AML-193 (cell line): ENCODE data around the gene DNAI4.
"Not testable (repeated sequence)": the region's sequence is repeated elsewhere in the genome, so short reads cannot be mapped to it uniquely, and the experiment has no call there.

ENCODE experiments used
- DNase-seq, 2 experiments: peaks; one replicate each; lab custom pipeline; 2025; lab: John Stamatoyannopoulos, UW

DNAI4 gene

GRCh38 chr1:66929146-66929688 lies 4.6 kb upstream of the DNAI4 start:
- DNase-seq, result peak in 1 of 2 experiments; percentile 11

- no peak for DNase-seq
Observed at GRCh38 chr1:66927528-66927927, 2.9 kb upstream of the DNAI4 start.

- DNase-seq, result no peak
Observed at GRCh38 chr1:66925944-66926343, 1.3 kb upstream of the DNAI4 start.

GRCh38 chr1:66925558-66925910 lies 878 bp upstream of the DNAI4 start:
- DNase-seq, result no peak

- no peak for DNase-seq
Observed at GRCh38 chr1:66920543-66920942, 4.1 kb downstream of the DNAI4 start.

GRCh38 chr1:66919828-66920227 lies 4.8 kb downstream of the DNAI4 start:
- no peak for DNase-seq

GRCh38 chr1:66919063-66919462 lies 5.6 kb downstream of the DNAI4 start:
- no peak for DNase-seq

- no peak for DNase-seq
Observed at GRCh38 chr1:66917476-66917875, 7.2 kb downstream of the DNAI4 start.

GRCh38 chr1:66916320-66916719 lies 8.3 kb downstream of the DNAI4 start:
- DNase-seq, result no peak

- DNase-seq, result not testable (repeated sequence)
Observed at GRCh38 chr1:66915203-66915602, 9.5 kb downstream of the DNAI4 start.

GRCh38 chr1:66893712-66894111 lies 30.9 kb downstream of the DNAI4 start:
- DNase-seq, result no peak

- DNase-seq, result no peak
Observed at GRCh38 chr1:66890621-66891020, 34.0 kb downstream of the DNAI4 start.

GRCh38 chr1:66889030-66889429 lies 35.6 kb downstream of the DNAI4 start:
- DNase-seq, result no peak

- no peak for DNase-seq
Observed at GRCh38 chr1:66876664-66877063, 48.0 kb downstream of the DNAI4 start.

- DNase-seq, result no peak
Observed at GRCh38 chr1:66873111-66873510, 51.5 kb downstream of the DNAI4 start.

- DNase-seq, result not testable (repeated sequence)
Observed at GRCh38 chr1:66872024-66872423, 52.6 kb downstream of the DNAI4 start.

- no peak for DNase-seq
Observed at GRCh38 chr1:66867501-66867900, 57.2 kb downstream of the DNAI4 start.

GRCh38 chr1:66860529-66860928 lies 64.1 kb downstream of the DNAI4 start:
- no peak for DNase-seq

GRCh38 chr1:66853379-66853778 lies 71.3 kb downstream of the DNAI4 start:
- no peak for DNase-seq

- DNase-seq, result no peak
Observed at GRCh38 chr1:66852870-66853269, 71.8 kb downstream of the DNAI4 start.

- DNase-seq, result no peak
Observed at GRCh38 chr1:66850989-66851388, 73.7 kb downstream of the DNAI4 start.

GRCh38 chr1:66848193-66848592 lies 76.5 kb downstream of the DNAI4 start:
- DNase-seq, result no peak

- no peak for DNase-seq
Observed at GRCh38 chr1:66840929-66841328, 83.7 kb downstream of the DNAI4 start.

- DNase-seq, result no peak
Observed at GRCh38 chr1:66834926-66835325, 89.7 kb downstream of the DNAI4 start.

GRCh38 chr1:66833112-66833511 lies 91.5 kb downstream of the DNAI4 start:
- no peak for DNase-seq
